ENCODE results near the gene NFATC2IP. TPM values are rescaled to one million over a fixed set of nuclear protein-coding genes. Genes with fewer than 3 reads are reported as not detected.

NFATC2IP gene
- total and polyA plus RNA-seq, 9 of the 15 experiments (the other 6 are each of a cell fraction or from before 2014, with no cell fraction given) = 15.6 to 106 (median 46.9) TPM

DNA sequence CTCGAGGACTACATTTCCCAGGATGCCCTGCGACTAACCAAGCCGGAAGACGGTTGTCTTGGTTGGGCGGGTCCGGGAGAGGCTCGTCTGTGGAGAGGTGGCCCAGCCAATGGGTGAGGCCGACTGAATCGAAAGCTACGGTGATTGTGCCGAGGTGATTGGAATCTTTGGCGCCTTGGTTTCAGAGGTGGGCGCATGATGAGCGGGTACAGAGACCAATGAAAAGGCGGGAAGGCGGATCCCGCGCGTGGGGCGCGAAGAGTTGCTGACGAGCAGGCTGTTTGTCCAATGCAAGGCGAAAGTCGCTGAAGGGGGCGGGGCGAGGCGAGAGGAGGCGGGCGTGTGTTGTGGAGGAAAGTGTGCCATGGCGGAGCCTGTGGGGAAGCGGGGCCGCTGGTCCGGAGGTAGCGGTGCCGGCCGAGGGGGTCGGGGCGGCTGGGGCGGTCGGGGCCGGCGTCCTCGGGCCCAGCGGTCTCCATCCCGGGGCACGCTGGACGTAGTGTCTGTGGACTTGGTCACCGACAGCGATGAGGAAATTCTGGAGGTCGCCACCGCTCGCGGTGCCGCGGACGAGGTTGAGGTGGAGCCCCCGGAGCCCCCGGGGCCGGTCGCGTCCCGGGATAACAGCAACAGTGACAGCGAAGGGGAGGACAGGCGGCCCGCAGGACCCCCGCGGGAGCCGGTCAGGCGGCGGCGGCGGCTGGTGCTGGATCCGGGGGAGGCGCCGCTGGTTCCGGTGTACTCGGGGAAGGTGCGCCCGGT lies at the start of gene NFATC2IP (continued):
- TF ChIP-seq, protein P1, sequence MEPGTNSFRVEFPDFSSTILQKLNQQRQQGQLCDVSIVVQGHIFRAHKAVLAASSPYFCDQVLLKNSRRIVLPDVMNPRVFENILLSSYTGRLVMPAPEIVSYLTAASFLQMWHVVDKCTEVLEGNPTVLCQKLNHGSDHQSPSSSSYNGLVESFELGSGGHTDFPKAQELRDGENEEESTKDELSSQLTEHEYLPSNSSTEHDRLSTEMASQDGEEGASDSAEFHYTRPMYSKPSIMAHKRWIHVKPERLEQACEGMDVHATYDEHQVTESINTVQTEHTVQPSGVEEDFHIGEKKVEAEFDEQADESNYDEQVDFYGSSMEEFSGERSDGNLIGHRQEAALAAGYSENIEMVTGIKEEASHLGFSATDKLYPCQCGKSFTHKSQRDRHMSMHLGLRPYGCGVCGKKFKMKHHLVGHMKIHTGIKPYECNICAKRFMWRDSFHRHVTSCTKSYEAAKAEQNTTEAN (CRISPR knock-in tag; IDR thresholded peaks at IDR 0.05) = no peak
- TF ChIP-seq PTTG1 (tag; IDR thresholded peaks at IDR 0.05; ENCODE audit: low read depth) = no peak
- TF ChIP-seq ZNF639 (CRISPR knock-in tag; conservative IDR thresholded peaks at IDR 0.05 in 1 of 2, IDR thresholded peaks at IDR 0.05 in 1 of 2) = peak in 1 of 2 experiments; percentile 94; a peak in 2 of 4 replicates
- TF ChIP-seq HDAC2 (IDR thresholded peaks at IDR 0.05) = no peak
- TF ChIP-seq POLR2AphosphoS2 (IDR thresholded peaks at IDR 0.05; ENCODE audit: low read length) = no peak
- TF ChIP-seq SAFB (IDR thresholded peaks at IDR 0.05; ENCODE audit: borderline replicate concordance, low read depth, low read length) = no peak
- no peak for TF ChIP-seq CGGBP1 (CRISPR knock-in tag; IDR thresholded peaks at IDR 0.05)
- TF ChIP-seq, protein P2, sequence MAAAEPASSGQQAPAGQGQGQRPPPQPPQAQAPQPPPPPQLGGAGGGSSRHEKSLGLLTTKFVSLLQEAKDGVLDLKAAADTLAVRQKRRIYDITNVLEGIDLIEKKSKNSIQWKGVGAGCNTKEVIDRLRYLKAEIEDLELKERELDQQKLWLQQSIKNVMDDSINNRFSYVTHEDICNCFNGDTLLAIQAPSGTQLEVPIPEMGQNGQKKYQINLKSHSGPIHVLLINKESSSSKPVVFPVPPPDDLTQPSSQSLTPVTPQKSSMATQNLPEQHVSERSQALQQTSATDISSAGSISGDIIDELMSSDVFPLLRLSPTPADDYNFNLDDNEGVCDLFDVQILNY (CRISPR knock-in tag; IDR thresholded peaks at IDR 0.05) = no peak
- no peak for TF ChIP-seq MITF (IDR thresholded peaks at IDR 0.05)
- TF ChIP-seq PRMT5 (CRISPR knock-in tag; IDR thresholded peaks at IDR 0.05) = no peak
- TF ChIP-seq GTF2B (IDR thresholded peaks at IDR 0.05; ENCODE audit: extremely low read depth, insufficient read length) = no peak
- peak; percentile 94 for TF ChIP-seq GATA2 (CRISPR knock-in tag; IDR thresholded peaks at IDR 0.05)
- TF ChIP-seq NR2C2 (CRISPR knock-in tag; IDR thresholded peaks at IDR 0.05) = no peak
- TF ChIP-seq NR2C2 (tag; IDR thresholded peaks at IDR 0.05) = peak; percentile 43; the same call in 1 of the 2 replicates
- TF ChIP-seq RNF2 (IDR thresholded peaks at IDR 0.05) = peak; percentile 25; the same call in 1 of the 2 replicates
- TF ChIP-seq ZNF695 (CRISPR knock-in tag; IDR thresholded peaks at IDR 0.05) = no peak
- TF ChIP-seq HCFC1 (IDR thresholded peaks at IDR 0.05; ENCODE audit: low read depth, low read length) = peak; percentile 94
- TF ChIP-seq, protein P3, sequence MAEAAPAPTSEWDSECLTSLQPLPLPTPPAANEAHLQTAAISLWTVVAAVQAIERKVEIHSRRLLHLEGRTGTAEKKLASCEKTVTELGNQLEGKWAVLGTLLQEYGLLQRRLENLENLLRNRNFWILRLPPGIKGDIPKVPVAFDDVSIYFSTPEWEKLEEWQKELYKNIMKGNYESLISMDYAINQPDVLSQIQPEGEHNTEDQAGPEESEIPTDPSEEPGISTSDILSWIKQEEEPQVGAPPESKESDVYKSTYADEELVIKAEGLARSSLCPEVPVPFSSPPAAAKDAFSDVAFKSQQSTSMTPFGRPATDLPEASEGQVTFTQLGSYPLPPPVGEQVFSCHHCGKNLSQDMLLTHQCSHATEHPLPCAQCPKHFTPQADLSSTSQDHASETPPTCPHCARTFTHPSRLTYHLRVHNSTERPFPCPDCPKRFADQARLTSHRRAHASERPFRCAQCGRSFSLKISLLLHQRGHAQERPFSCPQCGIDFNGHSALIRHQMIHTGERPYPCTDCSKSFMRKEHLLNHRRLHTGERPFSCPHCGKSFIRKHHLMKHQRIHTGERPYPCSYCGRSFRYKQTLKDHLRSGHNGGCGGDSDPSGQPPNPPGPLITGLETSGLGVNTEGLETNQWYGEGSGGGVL (CRISPR knock-in tag; IDR thresholded peaks at IDR 0.05) = no peak
- TF ChIP-seq ZFX (CRISPR knock-in tag; IDR thresholded peaks at IDR 0.05) = 0 out of 2 replicates have a peak, but pooled peaks have one; percentile 12

All from K562 (cell line).